ENCODE data around the gene TNMD. TPM values are rescaled to one million over a fixed set of nuclear protein-coding genes. Genes with fewer than 3 reads are reported as not detected.
A peak's percentile ranks its signal among the peaks of the same experiment; 100 is the strongest.
"Not testable (repeated sequence)": the region's sequence is repeated elsewhere in the genome, so short reads cannot be mapped to it uniquely, and the experiment has no call there.

The TNMD gene
- under 1 TPM in 1 of 4 donors, not detected in 3; 0.56 TPM for total RNA-seq

GRCh38 chrX:100584611-100585010 is at the start of gene TNMD:
TNMD (plus strand) TSS chrX:100584936; CDS start chrX:100585019, 83 bp downstream.
- no peak for DNase-seq
- no peak within 1 kb of the TSS for H3K27ac ChIP-seq
- intact Hi-C loops (cut with DNase I): no loop called here
- H3K9me3 ChIP-seq: no peaks in the 10 kb centered on the region
- no peak for TF ChIP-seq POLR2A (IDR thresholded peaks at IDR 0.05)
- TF ChIP-seq, protein P1, sequence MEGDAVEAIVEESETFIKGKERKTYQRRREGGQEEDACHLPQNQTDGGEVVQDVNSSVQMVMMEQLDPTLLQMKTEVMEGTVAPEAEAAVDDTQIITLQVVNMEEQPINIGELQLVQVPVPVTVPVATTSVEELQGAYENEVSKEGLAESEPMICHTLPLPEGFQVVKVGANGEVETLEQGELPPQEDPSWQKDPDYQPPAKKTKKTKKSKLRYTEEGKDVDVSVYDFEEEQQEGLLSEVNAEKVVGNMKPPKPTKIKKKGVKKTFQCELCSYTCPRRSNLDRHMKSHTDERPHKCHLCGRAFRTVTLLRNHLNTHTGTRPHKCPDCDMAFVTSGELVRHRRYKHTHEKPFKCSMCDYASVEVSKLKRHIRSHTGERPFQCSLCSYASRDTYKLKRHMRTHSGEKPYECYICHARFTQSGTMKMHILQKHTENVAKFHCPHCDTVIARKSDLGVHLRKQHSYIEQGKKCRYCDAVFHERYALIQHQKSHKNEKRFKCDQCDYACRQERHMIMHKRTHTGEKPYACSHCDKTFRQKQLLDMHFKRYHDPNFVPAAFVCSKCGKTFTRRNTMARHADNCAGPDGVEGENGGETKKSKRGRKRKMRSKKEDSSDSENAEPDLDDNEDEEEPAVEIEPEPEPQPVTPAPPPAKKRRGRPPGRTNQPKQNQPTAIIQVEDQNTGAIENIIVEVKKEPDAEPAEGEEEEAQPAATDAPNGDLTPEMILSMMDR (IDR thresholded peaks at IDR 0.05): no peak
- 61 to 78% methylated on average over 2 of the region's 2 CpGs for WGBS, 2 donors
- no peaks in the 10 kb centered on the region for H3K27me3 ChIP-seq
- no peak within 1 kb of the TSS for H3K4me3 ChIP-seq (replicated peaks in 1 of 3)
- H3K36me3 ChIP-seq: no peaks in the 10 kb centered on the region
- H3K4me1 ChIP-seq: no peaks in the 10 kb centered on the region

GRCh38 chrX:100565534-100565933 is 19.2 kb upstream of the TNMD start:
- intact Hi-C loops (cut with DNase I); H3K4me3 ChIP-seq (replicated peaks in 1 of 3); DNase-seq; H3K36me3 ChIP-seq; H3K4me1 ChIP-seq; H3K27me3 ChIP-seq; H3K9me3 ChIP-seq; H3K27ac ChIP-seq: not testable (repeated sequence)
- 88 to 91% methylated on average over 7 of the region's 7 CpGs for WGBS, 2 donors

GRCh38 chrX:100586747-100587146 is 2.0 kb downstream of the TNMD start:
- no peaks in the 10 kb centered on the region for H3K36me3 ChIP-seq
- H3K4me3 ChIP-seq (replicated peaks in 1 of 3): no peak overlapping the region
- TF ChIP-seq, protein P1 (IDR thresholded peaks at IDR 0.05): no peak
- TF ChIP-seq POLR2A (IDR thresholded peaks at IDR 0.05): no peak
- DNase-seq: no peak
- H3K9me3 ChIP-seq: no peaks in the 10 kb centered on the region
- intact Hi-C loops (cut with DNase I): no loop called here
- H3K4me1 ChIP-seq: no peaks in the 10 kb centered on the region
- no peaks in the 10 kb centered on the region for H3K27me3 ChIP-seq
- 59 to 79% methylated on average over 2 of the region's 2 CpGs for WGBS, 2 donors
- H3K27ac ChIP-seq: no peak overlapping the region

DNA sequence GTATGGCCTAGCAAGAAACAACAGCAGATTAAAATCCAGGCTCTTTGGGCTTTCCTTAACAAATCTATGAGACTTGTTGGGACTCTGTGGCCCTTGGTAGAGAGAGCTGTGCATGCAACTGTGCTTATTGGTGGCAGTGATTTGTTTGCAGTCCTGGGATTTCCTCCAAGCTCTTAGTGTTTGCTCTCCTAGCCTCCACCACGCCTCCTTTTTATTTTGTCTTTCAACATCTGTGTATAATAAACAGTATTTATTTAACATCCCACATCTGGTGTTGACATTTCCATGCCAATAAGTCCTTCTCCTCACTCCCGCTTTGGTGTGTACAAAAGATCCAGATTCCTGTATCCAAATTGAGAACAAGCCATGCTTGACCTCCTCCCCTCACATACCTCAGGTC is 3.1 kb downstream of the TNMD start:
- no peaks in the 10 kb centered on the region for H3K36me3 ChIP-seq
- H3K27me3 ChIP-seq: no peaks in the 10 kb centered on the region
- no peak overlapping the region for H3K27ac ChIP-seq
- no peaks in the 10 kb centered on the region for H3K4me1 ChIP-seq
- WGBS, 2 donors: 35 to 41% methylated on average over 2 of the region's 2 CpGs
- no peak for DNase-seq
- no peak overlapping the region for H3K4me3 ChIP-seq (replicated peaks in 1 of 3)
- H3K9me3 ChIP-seq: no peaks in the 10 kb centered on the region
- intact Hi-C loops (cut with DNase I): no loop called here
- no peak for TF ChIP-seq POLR2A (IDR thresholded peaks at IDR 0.05)
- TF ChIP-seq, protein P1 (IDR thresholded peaks at IDR 0.05): no peak

GRCh38 chrX:100591256-100592051 is 6.7 kb downstream of the TNMD start:
- WGBS, 2 donors: 56 to 84% methylated on average over 2 to 3 of the region's 5 CpGs
- no peaks in the 10 kb centered on the region for H3K27me3 ChIP-seq
- no peak overlapping the region for H3K4me3 ChIP-seq (replicated peaks in 1 of 3)
- intact Hi-C loops (cut with DNase I): no loop called here
- peak in 1 of 2 donors; percentile 5 for DNase-seq
- H3K36me3 ChIP-seq: no peaks in the 10 kb centered on the region
- no peaks in the 10 kb centered on the region for H3K4me1 ChIP-seq
- TF ChIP-seq POLR2A (IDR thresholded peaks at IDR 0.05): no peak
- TF ChIP-seq, protein P1 (IDR thresholded peaks at IDR 0.05): no peak
- H3K9me3 ChIP-seq: no peaks in the 10 kb centered on the region
- H3K27ac ChIP-seq: no peak overlapping the region

All from thyroid gland (tissue), 4 donors.